ENCODE data around the gene TMEM37. TPM values are rescaled to one million over a fixed set of nuclear protein-coding genes. Genes with fewer than 3 reads are reported as not detected.

TMEM37 gene
- total and polyA plus RNA-seq, 2 of the 13 experiments (the other 11 are each of a cell fraction or from before 2014, with no cell fraction given): 37.7 to 115 TPM

DNA sequence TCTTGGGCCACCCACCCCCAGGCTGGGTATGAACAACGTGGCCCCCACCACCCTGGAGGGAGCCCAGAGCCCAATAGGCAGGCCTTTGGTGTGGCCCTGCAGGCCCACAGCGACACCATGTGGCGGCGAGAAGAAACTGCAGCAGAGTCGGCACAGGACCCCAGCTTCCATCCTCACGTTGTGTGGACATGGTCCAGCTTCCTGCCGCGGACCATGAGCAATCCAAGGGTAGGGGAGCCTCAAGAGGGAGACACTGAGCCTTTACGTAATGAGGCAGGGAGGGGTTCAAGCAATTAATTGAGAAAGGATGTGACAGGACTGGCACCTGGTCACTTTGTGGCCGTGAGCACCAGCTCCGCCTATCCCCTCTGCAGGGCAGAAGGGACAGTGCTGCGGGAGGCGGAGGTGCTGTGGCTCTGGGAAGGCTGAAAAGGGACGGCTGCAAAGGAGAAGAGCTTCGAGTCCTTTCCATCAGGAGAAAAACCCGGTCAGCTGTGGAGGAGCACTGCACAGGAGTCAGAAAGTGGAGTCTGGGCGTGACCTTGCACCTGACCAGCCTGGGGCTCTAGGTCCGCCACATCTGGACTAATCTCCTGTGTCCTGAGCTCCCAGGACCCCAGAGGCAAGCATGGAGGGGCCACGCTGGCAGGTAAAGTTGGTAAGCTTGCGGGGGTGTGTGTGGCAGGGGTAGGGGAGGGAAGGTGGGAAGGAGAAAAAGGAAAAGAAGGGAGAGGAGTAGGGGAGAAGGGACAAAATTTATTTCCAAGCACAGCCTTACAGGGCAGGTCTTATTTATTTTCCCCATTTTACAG, 44.9 kb downstream of the TMEM37 start (continued):
- no peak for TF ChIP-seq HNF4G (IDR thresholded peaks at IDR 0.05; ENCODE audit: borderline replicate concordance, low read depth, low read length)
- no peak for TF ChIP-seq HNF4G (CRISPR knock-in tag; IDR thresholded peaks at IDR 0.05; ENCODE audit: borderline replicate concordance, low read depth)
- TF ChIP-seq MLLT10 (CRISPR knock-in tag; IDR thresholded peaks at IDR 0.05): no peak
- peak; percentile 66; the same call in 1 of the 2 replicates for TF ChIP-seq THAP11 (CRISPR knock-in tag; IDR thresholded peaks at IDR 0.05)
- TF ChIP-seq HNRNPLL (IDR thresholded peaks at IDR 0.05; ENCODE audit: low read depth, low read length, poor library complexity, severe bottlenecking): peak; percentile 26
- TF ChIP-seq HNRNPUL1 (IDR thresholded peaks at IDR 0.05; ENCODE audit: low read depth, low read length): no peak
- no peak for TF ChIP-seq ZNF83 (CRISPR knock-in tag; IDR thresholded peaks at IDR 0.05; ENCODE audit: borderline replicate concordance)
- TF ChIP-seq ZNF441 (CRISPR knock-in tag; IDR thresholded peaks at IDR 0.05; ENCODE audit: borderline replicate concordance): no peak
- TF ChIP-seq ZNF629 (CRISPR knock-in tag; conservative IDR thresholded peaks at IDR 0.05): no peak
- TF ChIP-seq, protein P1, sequence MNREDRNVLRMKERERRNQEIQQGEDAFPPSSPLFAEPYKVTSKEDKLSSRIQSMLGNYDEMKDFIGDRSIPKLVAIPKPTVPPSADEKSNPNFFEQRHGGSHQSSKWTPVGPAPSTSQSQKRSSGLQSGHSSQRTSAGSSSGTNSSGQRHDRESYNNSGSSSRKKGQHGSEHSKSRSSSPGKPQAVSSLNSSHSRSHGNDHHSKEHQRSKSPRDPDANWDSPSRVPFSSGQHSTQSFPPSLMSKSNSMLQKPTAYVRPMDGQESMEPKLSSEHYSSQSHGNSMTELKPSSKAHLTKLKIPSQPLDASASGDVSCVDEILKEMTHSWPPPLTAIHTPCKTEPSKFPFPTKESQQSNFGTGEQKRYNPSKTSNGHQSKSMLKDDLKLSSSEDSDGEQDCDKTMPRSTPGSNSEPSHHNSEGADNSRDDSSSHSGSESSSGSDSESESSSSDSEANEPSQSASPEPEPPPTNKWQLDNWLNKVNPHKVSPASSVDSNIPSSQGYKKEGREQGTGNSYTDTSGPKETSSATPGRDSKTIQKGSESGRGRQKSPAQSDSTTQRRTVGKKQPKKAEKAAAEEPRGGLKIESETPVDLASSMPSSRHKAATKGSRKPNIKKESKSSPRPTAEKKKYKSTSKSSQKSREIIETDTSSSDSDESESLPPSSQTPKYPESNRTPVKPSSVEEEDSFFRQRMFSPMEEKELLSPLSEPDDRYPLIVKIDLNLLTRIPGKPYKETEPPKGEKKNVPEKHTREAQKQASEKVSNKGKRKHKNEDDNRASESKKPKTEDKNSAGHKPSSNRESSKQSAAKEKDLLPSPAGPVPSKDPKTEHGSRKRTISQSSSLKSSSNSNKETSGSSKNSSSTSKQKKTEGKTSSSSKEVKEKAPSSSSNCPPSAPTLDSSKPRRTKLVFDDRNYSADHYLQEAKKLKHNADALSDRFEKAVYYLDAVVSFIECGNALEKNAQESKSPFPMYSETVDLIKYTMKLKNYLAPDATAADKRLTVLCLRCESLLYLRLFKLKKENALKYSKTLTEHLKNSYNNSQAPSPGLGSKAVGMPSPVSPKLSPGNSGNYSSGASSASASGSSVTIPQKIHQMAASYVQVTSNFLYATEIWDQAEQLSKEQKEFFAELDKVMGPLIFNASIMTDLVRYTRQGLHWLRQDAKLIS (CRISPR knock-in tag; IDR thresholded peaks at IDR 0.05): no peak
- TF ChIP-seq GATAD2A (CRISPR knock-in tag; IDR thresholded peaks at IDR 0.05): peak; percentile 58
- TF ChIP-seq ZNF644 (CRISPR knock-in tag; IDR thresholded peaks at IDR 0.05; ENCODE audit: low read depth): peak; percentile 68
- TF ChIP-seq GZF1 (CRISPR knock-in tag; IDR thresholded peaks at IDR 0.05): no peak
- TF ChIP-seq DPF2 (CRISPR knock-in tag; IDR thresholded peaks at IDR 0.05; ENCODE audit: borderline replicate concordance, low read depth): no peak
- TF ChIP-seq ZNF432 (CRISPR knock-in tag; IDR thresholded peaks at IDR 0.05; ENCODE audit: borderline replicate concordance): no peak
- TF ChIP-seq ZNF775 (CRISPR knock-in tag; IDR thresholded peaks at IDR 0.05; ENCODE audit: borderline replicate concordance): no peak
- no peak for TF ChIP-seq ZFP36L2 (CRISPR knock-in tag; IDR thresholded peaks at IDR 0.05)
- no peak for TF ChIP-seq TOPORS (CRISPR knock-in tag; IDR thresholded peaks at IDR 0.05)
- peak; percentile 67; the same call in 1 of the 2 replicates for TF ChIP-seq TBX2 (CRISPR knock-in tag; IDR thresholded peaks at IDR 0.05; ENCODE audit: borderline replicate concordance)
- TF ChIP-seq FOXA3 (CRISPR knock-in tag; IDR thresholded peaks at IDR 0.05): peak; percentile 69
- TF ChIP-seq, protein P2, sequence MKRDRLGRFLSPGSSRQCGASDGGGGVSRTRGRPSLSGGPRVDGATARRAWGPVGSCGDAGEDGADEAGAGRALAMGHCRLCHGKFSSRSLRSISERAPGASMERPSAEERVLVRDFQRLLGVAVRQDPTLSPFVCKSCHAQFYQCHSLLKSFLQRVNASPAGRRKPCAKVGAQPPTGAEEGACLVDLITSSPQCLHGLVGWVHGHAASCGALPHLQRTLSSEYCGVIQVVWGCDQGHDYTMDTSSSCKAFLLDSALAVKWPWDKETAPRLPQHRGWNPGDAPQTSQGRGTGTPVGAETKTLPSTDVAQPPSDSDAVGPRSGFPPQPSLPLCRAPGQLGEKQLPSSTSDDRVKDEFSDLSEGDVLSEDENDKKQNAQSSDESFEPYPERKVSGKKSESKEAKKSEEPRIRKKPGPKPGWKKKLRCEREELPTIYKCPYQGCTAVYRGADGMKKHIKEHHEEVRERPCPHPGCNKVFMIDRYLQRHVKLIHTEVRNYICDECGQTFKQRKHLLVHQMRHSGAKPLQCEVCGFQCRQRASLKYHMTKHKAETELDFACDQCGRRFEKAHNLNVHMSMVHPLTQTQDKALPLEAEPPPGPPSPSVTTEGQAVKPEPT (CRISPR knock-in tag; IDR thresholded peaks at IDR 0.05; ENCODE audit: low read depth): peak; percentile 10; the same call in 1 of the 2 replicates
- TF ChIP-seq, protein P3, sequence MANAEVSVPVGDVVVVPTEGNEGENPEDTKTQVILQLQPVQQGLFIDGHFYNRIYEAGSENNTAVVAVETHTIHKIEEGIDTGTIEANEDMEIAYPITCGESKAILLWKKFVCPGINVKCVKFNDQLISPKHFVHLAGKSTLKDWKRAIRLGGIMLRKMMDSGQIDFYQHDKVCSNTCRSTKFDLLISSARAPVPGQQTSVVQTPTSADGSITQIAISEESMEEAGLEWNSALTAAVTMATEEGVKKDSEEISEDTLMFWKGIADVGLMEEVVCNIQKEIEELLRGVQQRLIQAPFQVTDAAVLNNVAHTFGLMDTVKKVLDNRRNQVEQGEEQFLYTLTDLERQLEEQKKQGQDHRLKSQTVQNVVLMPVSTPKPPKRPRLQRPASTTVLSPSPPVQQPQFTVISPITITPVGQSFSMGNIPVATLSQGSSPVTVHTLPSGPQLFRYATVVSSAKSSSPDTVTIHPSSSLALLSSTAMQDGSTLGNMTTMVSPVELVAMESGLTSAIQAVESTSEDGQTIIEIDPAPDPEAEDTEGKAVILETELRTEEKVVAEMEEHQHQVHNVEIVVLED (CRISPR knock-in tag; IDR thresholded peaks at IDR 0.05; ENCODE audit: borderline replicate concordance): no peak
- TF ChIP-seq YY1 (IDR thresholded peaks at IDR 0.05; ENCODE audit: insufficient read depth, insufficient replicate concordance, low read depth, low read length): peak; percentile 49

Data from HepG2 (cell line).